RWPE2 (cell line): ENCODE data around the gene AGRN.
"Not testable (repeated sequence)": the region's sequence is repeated elsewhere in the genome, so short reads cannot be mapped to it uniquely, and the experiment has no call there.

Source experiments
- ATAC-seq: fragments of 200-7000 bp; cut with Tn5 transposase; 3 replicates; pipeline ENCODE4 v1.9.1; 2021; ENCODE audit warnings: low read depth
- DNase-seq: peaks from one replicate; pipeline ENCODE4 v3.0.0-alpha.2; 2020; ENCODE audit warnings: low spot score
- H3K27ac ChIP-seq: fragments of 450-650 bp; 2 replicates; pipeline ENCODE4 v1.5.1; 2017; ENCODE audit warnings: mild to moderate bottlenecking; ENCODE audit not compliant: poor library complexity, severe bottlenecking
- H3K27me3 ChIP-seq: fragments of 250-450 bp; sonication (Bioruptor Pico); 2 replicates; pipeline ENCODE4 v1.5.1; 2021; ENCODE audit warnings: mild to moderate bottlenecking, moderate library complexity; ENCODE audit not compliant: insufficient read depth, poor library complexity, severe bottlenecking
- H3K36me3 ChIP-seq: fragments of 250-450 bp; sonication (Bioruptor Pico); 2 replicates; pipeline ENCODE4 v1.5.1; 2020; ENCODE audit warnings: low read depth, mild to moderate bottlenecking, moderate library complexity
- H3K4me1 ChIP-seq: fragments of 250-450 bp; sonication (Bioruptor Pico); 2 replicates; pipeline ENCODE4 v1.5.1; 2021; ENCODE audit warnings: mild to moderate bottlenecking, moderate library complexity; ENCODE audit not compliant: insufficient read depth, poor library complexity, severe bottlenecking
- H3K4me3 ChIP-seq: fragments of 250-450 bp; sonication (Bioruptor Pico); 2 replicates; pipeline ENCODE4 v1.5.1; 2021; ENCODE audit warnings: mild to moderate bottlenecking, moderate library complexity; ENCODE audit not compliant: severe bottlenecking
- H3K9me3 ChIP-seq: fragments of 250-450 bp; sonication (Bioruptor Pico); 2 replicates; pipeline ENCODE4 v1.5.1; 2021; ENCODE audit warnings: mild to moderate bottlenecking, moderate library complexity; ENCODE audit not compliant: severe bottlenecking
- TF ChIP-seq, protein P1 (sequence below): fragments of 450-650 bp; IDR thresholded peaks from one replicate; pipeline ENCODE4 v1.5.1; 2017; ENCODE audit warnings: mild to moderate bottlenecking, moderate library complexity; ENCODE audit not compliant: poor library complexity, severe bottlenecking

Gene AGRN

DNA sequence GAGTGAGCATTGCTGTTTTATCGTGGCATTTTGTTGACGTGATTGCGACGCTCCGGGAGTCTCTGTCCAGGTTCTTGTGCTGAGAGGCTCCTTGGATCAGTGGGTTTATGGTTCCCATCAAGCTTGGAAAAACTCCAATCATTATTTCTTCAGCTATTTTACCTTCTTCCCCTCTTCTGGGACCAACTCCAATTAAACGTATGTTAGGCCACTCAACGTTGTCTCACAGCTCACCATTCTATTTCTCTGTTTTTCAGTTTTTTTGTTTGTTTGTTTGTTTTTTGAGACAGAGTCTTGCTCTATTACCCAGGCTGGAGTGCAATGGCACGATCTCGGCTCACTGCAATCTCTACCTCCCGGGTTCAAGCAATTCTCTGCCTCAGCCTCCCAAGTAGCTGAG, 28.0 kb upstream of the AGRN start:
- Histone ChIP-seq H3K9me3 (no peaks in the 10 kb centered on the region), H3K36me3 (no peaks in the 10 kb centered on the region), H3K27ac (no peak overlapping the region), H3K4me3 (no peak overlapping the region), H3K27me3 (no peaks in the 10 kb centered on the region), H3K4me1 (peaks cover 5% of the 10 kb centered on the region)
- TF ChIP-seq, protein P1, sequence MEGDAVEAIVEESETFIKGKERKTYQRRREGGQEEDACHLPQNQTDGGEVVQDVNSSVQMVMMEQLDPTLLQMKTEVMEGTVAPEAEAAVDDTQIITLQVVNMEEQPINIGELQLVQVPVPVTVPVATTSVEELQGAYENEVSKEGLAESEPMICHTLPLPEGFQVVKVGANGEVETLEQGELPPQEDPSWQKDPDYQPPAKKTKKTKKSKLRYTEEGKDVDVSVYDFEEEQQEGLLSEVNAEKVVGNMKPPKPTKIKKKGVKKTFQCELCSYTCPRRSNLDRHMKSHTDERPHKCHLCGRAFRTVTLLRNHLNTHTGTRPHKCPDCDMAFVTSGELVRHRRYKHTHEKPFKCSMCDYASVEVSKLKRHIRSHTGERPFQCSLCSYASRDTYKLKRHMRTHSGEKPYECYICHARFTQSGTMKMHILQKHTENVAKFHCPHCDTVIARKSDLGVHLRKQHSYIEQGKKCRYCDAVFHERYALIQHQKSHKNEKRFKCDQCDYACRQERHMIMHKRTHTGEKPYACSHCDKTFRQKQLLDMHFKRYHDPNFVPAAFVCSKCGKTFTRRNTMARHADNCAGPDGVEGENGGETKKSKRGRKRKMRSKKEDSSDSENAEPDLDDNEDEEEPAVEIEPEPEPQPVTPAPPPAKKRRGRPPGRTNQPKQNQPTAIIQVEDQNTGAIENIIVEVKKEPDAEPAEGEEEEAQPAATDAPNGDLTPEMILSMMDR = no peak
- DNase-seq (no peak), ATAC-seq (no peak)

- Histone ChIP-seq H3K4me3 (no peak overlapping the region), H3K36me3 (no peaks in the 10 kb centered on the region), H3K9me3 (no peaks in the 10 kb centered on the region), H3K27ac (no peak overlapping the region), H3K27me3 (no peaks in the 10 kb centered on the region), H3K4me1 (peaks cover 5% of the 10 kb centered on the region)
- ATAC-seq (no peak), DNase-seq (no peak)
- TF ChIP-seq, protein P1 = no peak
These were observed 27.6 kb upstream of the AGRN start for GRCh38 chr1:992362-992761.

DNA sequence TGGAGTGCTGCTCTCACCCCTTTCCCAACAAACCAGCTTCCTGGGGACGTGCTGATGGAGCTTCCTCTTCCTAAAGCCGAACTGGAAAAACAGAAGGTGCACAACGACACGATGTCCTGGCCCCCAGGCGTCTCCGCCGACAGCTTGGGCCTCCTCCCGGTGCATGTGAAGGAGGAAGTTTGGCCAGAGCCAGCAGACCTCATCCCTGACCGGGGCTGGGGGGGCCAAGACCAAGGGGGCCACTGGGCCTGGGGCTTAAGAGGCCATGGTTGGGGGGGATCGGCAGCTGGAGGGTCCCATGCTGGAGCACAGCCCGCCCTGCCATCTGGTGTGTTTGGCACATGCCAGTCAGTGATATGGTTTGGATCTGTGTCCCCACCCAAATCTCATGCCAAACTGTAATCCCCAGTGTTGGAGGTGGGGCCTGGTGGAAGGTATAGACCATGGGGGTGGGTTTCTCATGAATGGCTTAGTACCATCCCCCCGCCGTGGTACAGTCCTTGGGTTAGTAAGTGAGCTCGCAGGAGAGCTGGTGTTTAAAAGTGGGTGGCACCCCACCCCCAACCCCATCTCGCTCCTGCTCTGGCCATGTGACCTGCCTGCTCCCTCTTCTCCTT, 26.4 kb upstream of the AGRN start:
- no peaks in the 10 kb centered on the region for H3K9me3 ChIP-seq
- H3K4me3 ChIP-seq = no peak overlapping the region
- peaks cover 5% of the 10 kb centered on the region for H3K4me1 ChIP-seq
- H3K27me3 ChIP-seq = no peaks in the 10 kb centered on the region
- DNase-seq = no peak
- TF ChIP-seq, protein P1 = no peak
- H3K36me3 ChIP-seq = no peaks in the 10 kb centered on the region
- no peak overlapping the region for H3K27ac ChIP-seq
- no peak for ATAC-seq

DNA sequence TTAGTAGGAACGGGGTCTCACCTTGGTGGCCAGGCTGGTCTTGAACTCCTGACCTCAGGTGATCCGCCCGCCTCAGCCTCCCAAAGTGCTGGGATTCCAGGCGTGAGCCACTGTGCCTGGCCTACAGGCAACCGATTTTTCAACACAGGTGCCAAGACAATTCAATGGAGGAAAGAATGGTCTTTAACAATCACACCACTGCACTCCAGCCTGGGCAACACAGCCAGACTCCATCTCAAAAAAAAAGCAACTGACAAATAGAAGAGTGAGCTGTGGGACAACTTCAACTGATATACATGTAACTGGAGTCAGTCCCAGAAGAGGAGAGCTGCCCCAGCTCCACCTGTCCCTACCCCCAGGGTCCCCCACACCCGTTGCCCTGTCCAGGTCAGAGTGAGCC, 25.4 kb upstream of the AGRN start:
- H3K4me1 ChIP-seq, DNase-seq, H3K9me3 ChIP-seq, ATAC-seq, H3K4me3 ChIP-seq, H3K36me3 ChIP-seq, H3K27me3 ChIP-seq, H3K27ac ChIP-seq: not testable (repeated sequence)

DNA sequence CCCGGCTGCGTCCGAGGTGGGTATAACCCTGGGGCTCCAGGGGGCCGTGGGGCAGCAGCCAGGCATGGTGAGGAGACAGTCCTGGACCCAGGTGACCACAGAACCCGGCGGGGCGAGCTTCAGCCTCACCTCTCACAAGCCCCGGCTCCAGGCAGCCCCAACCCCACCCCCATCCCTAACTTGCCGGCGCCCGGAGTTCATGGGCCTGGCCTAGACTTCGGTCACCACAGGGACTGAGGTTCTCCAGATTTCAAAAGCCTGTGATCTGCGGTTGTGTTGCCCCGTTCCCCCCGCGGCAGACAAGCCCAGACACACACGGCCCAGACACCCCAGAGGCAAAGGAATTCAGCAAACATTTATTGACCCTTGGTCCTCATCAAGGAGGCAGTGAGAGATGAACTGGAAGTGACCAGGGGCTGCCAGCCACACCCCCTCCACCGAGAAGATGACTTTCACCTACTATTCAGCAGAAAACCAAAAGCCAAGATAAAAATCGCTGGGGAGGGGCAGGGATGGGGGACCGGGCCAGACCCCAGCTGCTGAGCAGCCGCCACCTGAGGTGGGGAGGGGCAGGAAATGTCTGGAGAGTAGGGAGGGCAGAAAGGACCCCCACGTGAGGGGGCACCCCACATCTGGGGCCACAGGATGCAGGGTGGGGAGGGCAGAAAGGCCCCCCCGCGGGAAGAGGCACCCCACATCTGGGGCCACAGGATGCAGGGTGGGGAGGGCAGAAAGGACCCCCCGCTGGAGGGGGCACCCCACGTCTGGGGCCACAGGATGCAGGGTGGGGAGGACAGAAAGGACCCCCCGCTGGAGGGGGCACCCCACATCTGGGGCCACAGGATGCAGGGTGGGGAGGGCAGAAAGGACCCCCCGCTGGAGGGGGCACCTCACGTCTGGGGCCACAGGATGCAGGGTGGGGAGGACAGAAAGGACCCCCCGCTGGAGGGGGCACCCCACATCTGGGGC, 24.0 kb upstream of the AGRN start:
- Histone ChIP-seq H3K4me3 (no peak overlapping the region), H3K27me3 (no peaks in the 10 kb centered on the region), H3K36me3 (no peaks in the 10 kb centered on the region), H3K4me1 (peaks cover 5% of the 10 kb centered on the region), H3K9me3 (no peaks in the 10 kb centered on the region), H3K27ac (no peak overlapping the region)
- TF ChIP-seq, protein P1 = no peak
- ATAC-seq (peak; percentile 16; the same call in 2 of the 3 replicates), DNase-seq (peak; percentile 67)
